Measurements from ENCODE around the gene DNAJC17.

GRCh38 chr15:40773496-40773895, 33.8 kb downstream of the DNAJC17 start:
- TF ChIP-seq, protein P1, sequence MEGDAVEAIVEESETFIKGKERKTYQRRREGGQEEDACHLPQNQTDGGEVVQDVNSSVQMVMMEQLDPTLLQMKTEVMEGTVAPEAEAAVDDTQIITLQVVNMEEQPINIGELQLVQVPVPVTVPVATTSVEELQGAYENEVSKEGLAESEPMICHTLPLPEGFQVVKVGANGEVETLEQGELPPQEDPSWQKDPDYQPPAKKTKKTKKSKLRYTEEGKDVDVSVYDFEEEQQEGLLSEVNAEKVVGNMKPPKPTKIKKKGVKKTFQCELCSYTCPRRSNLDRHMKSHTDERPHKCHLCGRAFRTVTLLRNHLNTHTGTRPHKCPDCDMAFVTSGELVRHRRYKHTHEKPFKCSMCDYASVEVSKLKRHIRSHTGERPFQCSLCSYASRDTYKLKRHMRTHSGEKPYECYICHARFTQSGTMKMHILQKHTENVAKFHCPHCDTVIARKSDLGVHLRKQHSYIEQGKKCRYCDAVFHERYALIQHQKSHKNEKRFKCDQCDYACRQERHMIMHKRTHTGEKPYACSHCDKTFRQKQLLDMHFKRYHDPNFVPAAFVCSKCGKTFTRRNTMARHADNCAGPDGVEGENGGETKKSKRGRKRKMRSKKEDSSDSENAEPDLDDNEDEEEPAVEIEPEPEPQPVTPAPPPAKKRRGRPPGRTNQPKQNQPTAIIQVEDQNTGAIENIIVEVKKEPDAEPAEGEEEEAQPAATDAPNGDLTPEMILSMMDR (IDR thresholded peaks at IDR 0.05), result no peak
- no peak for TF ChIP-seq POLR2AphosphoS5 (IDR thresholded peaks at IDR 0.05; ENCODE audit: low read depth, low read length)
- TF ChIP-seq, protein P2, sequence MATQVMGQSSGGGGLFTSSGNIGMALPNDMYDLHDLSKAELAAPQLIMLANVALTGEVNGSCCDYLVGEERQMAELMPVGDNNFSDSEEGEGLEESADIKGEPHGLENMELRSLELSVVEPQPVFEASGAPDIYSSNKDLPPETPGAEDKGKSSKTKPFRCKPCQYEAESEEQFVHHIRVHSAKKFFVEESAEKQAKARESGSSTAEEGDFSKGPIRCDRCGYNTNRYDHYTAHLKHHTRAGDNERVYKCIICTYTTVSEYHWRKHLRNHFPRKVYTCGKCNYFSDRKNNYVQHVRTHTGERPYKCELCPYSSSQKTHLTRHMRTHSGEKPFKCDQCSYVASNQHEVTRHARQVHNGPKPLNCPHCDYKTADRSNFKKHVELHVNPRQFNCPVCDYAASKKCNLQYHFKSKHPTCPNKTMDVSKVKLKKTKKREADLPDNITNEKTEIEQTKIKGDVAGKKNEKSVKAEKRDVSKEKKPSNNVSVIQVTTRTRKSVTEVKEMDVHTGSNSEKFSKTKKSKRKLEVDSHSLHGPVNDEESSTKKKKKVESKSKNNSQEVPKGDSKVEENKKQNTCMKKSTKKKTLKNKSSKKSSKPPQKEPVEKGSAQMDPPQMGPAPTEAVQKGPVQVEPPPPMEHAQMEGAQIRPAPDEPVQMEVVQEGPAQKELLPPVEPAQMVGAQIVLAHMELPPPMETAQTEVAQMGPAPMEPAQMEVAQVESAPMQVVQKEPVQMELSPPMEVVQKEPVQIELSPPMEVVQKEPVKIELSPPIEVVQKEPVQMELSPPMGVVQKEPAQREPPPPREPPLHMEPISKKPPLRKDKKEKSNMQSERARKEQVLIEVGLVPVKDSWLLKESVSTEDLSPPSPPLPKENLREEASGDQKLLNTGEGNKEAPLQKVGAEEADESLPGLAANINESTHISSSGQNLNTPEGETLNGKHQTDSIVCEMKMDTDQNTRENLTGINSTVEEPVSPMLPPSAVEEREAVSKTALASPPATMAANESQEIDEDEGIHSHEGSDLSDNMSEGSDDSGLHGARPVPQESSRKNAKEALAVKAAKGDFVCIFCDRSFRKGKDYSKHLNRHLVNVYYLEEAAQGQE (IDR thresholded peaks at IDR 0.05; ENCODE audit: insufficient read depth in 1 of 2, low read depth in 2 of 2, low read length in 1 of 2), result no peak
